GM12864 (cell line): ENCODE results near the gene SETD1A.
"Not testable (repeated sequence)": the region's sequence is repeated elsewhere in the genome, so short reads cannot be mapped to it uniquely, and the experiment has no call there.

ENCODE experiments used
- DNase-seq: peaks from one replicate; pipeline ENCODE4 v3.0.0-alpha.2; 2011; ENCODE audit warnings: low read depth
- H3K4me3 ChIP-seq: 2 replicates; pipeline ENCODE4 v1.5.1; 2011; ENCODE audit warnings: mild to moderate bottlenecking, low read depth, low read length, control low read depth
- TF ChIP-seq, protein P1 (sequence below): IDR thresholded peaks from 2 replicates; pipeline ENCODE4 v1.5.1; 2011; ENCODE audit warnings: low read depth, mild to moderate bottlenecking, moderate library complexity, low read length, control low read depth, inconsistent platforms; ENCODE audit errors: missing control alignments

Gene SETD1A

DNA sequence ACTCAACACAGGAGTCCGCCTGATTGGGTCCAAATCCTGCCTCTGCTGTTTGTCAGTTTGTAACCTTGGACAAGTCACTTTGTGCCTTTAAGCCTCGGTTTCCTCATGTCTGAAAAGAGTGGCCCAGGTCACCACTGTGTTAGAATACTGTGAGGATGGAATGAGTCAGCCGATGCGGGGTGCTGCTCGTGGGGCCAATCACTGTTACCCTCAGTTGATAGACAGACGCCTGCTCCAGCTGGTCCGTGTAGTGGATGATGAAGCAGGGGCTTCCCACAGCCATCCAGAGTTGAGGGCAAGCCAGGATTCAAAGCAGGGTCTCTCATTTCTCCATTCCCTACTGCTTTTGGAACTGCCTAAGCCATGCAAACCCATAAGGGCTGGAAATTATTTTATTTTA is 28.4 kb upstream of the SETD1A start:
- H3K4me3 ChIP-seq, result no peak overlapping the region
- TF ChIP-seq, protein P1, sequence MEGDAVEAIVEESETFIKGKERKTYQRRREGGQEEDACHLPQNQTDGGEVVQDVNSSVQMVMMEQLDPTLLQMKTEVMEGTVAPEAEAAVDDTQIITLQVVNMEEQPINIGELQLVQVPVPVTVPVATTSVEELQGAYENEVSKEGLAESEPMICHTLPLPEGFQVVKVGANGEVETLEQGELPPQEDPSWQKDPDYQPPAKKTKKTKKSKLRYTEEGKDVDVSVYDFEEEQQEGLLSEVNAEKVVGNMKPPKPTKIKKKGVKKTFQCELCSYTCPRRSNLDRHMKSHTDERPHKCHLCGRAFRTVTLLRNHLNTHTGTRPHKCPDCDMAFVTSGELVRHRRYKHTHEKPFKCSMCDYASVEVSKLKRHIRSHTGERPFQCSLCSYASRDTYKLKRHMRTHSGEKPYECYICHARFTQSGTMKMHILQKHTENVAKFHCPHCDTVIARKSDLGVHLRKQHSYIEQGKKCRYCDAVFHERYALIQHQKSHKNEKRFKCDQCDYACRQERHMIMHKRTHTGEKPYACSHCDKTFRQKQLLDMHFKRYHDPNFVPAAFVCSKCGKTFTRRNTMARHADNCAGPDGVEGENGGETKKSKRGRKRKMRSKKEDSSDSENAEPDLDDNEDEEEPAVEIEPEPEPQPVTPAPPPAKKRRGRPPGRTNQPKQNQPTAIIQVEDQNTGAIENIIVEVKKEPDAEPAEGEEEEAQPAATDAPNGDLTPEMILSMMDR, result no peak
- no peak for DNase-seq

DNA sequence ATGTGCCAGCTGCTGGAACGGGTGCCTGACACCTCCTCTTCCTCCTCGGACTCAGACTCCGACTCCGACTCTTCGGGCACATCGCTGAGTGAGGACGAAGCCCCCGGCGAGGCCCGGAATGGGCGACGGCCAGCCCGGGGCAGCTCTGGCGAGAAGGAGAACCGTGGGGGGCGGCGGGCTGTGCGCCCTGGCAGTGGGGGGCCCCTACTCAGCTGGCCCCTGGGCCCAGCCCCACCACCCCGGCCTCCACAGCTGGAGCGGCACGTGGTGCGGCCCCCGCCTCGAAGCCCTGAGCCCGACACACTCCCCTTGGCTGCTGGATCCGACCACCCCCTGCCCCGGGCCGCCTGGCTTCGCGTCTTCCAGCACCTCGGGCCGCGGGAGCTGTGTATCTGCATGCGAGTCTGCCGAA is 27.4 kb upstream of the SETD1A start:
- H3K4me3 ChIP-seq, result no peak overlapping the region
- TF ChIP-seq, protein P1, result no peak
- DNase-seq, result no peak

- TF ChIP-seq, protein P1, result no peak
- no peak overlapping the region for H3K4me3 ChIP-seq
- no peak for DNase-seq
These were observed 26.4 kb upstream of the SETD1A start for GRCh38 chr16:30931068-30931650.

- no peak overlapping the region for H3K4me3 ChIP-seq
- DNase-seq, result no peak
- TF ChIP-seq, protein P1, result peak; percentile 68
These were observed 22.6 kb upstream of the SETD1A start for GRCh38 chr16:30934827-30935557.

DNA sequence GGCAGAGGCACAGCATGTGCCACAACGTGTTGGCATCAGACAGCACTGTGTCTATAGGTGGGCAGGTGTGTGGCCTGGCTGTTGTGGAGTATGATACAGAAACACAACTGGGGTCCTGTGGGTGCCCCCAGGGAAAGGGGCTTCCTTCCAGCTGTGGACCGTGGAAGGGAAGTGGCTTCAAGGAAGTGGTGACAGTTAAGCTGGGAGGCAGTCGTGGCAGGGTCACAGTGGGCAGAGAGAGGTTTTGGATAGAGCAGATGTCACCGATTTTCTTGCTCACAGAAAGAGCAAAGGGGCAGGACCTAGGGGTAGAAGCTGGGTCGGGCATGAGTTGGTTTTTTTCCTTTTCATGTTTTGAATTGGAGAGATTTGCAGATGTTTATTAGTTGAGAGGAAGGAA is 19.9 kb upstream of the SETD1A start:
- no peak overlapping the region for H3K4me3 ChIP-seq
- TF ChIP-seq, protein P1, result no peak
- DNase-seq, result no peak

DNA sequence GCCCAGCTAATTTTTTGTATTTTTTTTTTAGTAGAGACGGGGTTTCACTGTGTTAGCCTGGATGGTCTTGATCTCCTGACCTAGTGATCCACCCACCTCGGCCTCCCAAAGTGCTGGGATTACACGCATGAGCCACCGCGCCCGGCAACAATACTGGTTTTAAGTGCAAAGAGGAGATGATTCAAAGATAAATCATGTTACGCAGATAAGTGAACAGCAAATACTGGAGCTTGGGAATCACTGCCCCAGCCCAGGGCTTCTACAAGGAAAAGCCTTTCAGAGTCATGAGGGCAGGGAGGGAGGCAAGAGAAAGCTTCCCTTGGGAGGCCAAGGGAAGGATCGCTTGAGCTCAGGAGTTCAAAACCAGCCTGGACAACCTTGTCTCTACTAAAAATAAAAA is 18.0 kb upstream of the SETD1A start:
- not testable (repeated sequence) for H3K4me3 ChIP-seq

GRCh38 chr16:30941600-30942425 is 15.7 kb upstream of the SETD1A start:
- H3K4me3 ChIP-seq, result no peak overlapping the region
- TF ChIP-seq, protein P1, result peak; percentile 98
- no peak for DNase-seq

More for the DNA sequence above, 18.0 kb upstream of the SETD1A start:
- not testable (repeated sequence) for DNase-seq
